WTC11 (cell line): ENCODE measurements around the gene FAM13A. TPM values are rescaled to one million over a fixed set of nuclear protein-coding genes. Genes with fewer than 3 reads are reported as not detected.
A peak's percentile ranks its signal among the peaks of the same experiment; 100 is the strongest.

ENCODE experiments used
- ATAC-seq: fragments of 200-7000 bp; cut with Tn5 transposase; 2 replicates; pipeline ENCODE4 v1.10.0; 2021; ENCODE audit warnings: mild to moderate bottlenecking, moderate library complexity
- CTCF ChIA-PET: fragments of 300-600 bp; sonication (Branson Sonifier 250); formaldehyde crosslinking; loops from one replicate; lab custom pipeline; 2021; ENCODE audit warnings: antibody characterized with exemption; lab: Charles Lee
- POLR2A ChIA-PET: fragments of 350-600 bp; sonication (Branson Sonifier 250); formaldehyde crosslinking; loops from one replicate; lab custom pipeline; 2021; ENCODE audit warnings: antibody characterized with exemption; lab: Charles Lee
- DNase-seq: peaks from one replicate; pipeline ENCODE4 v3.0.0; 2021; ENCODE audit warnings: low spot score
- H3K27ac Mint-ChIP-seq: 2 replicates; pipeline ENCODE4 v1.8.0; 2021; ENCODE audit warnings: mixed read lengths
- H3K27me3 Mint-ChIP-seq: 2 replicates; pipeline ENCODE4 v1.8.0; 2021; ENCODE audit warnings: low read depth, mild to moderate bottlenecking, moderate library complexity, mixed read lengths
- H3K36me3 Mint-ChIP-seq: 2 replicates; pipeline ENCODE4 v1.8.0; 2021; ENCODE audit warnings: mixed read lengths
- H3K4me1 Mint-ChIP-seq: 2 replicates; pipeline ENCODE4 v1.8.0; 2022; ENCODE audit warnings: mixed read lengths
- H3K4me3 Mint-ChIP-seq: 2 replicates; pipeline ENCODE4 v1.8.0; 2021; ENCODE audit warnings: mild to moderate bottlenecking, moderate library complexity, mixed read lengths
- H3K9me3 Mint-ChIP-seq: 2 replicates; pipeline ENCODE4 v1.8.0; 2021; ENCODE audit warnings: mixed read lengths
- EMX1 ChIP-seq: fragments of 250-450 bp; sonication (Bioruptor Pico); IDR thresholded peaks from 2 replicates; pipeline ENCODE4 v1.8.0; 2021; ENCODE audit warnings: mild to moderate bottlenecking
- ESRRA ChIP-seq: sonication (generic); formaldehyde crosslinking; IDR thresholded peaks from 2 replicates; pipeline ENCODE4 v1.8.1; 2022; ENCODE audit warnings: mild to moderate bottlenecking, missing genetic modification reagents, borderline replicate concordance
- ETV6 ChIP-seq: sonication (generic); formaldehyde crosslinking; IDR thresholded peaks from 2 replicates; pipeline ENCODE4 v1.8.1; 2022; ENCODE audit warnings: mild to moderate bottlenecking, missing genetic modification reagents
- GRHL2 ChIP-seq: fragments of 250-450 bp; sonication (Bioruptor Pico); IDR thresholded peaks from 2 replicates; pipeline ENCODE4 v1.8.0; 2022; ENCODE audit warnings: mild to moderate bottlenecking, moderate library complexity; ENCODE audit not compliant: insufficient replicate concordance, severe bottlenecking
- GTF2I ChIP-seq: fragments of 250-450 bp; sonication (Bioruptor Pico); conservative IDR thresholded peaks from 2 replicates; pipeline ENCODE4 v1.4.0; 2021; ENCODE audit warnings: mild to moderate bottlenecking
- IRF2 ChIP-seq: sonication (generic); formaldehyde crosslinking; IDR thresholded peaks from 2 replicates; pipeline ENCODE4 v1.8.0; 2022; ENCODE audit warnings: low read depth, missing genetic modification reagents, borderline replicate concordance
- SOX15 ChIP-seq: fragments of 250-450 bp; sonication (Bioruptor Pico); IDR thresholded peaks from 2 replicates; pipeline ENCODE4 v1.9.0; 2021; ENCODE audit warnings: mild to moderate bottlenecking
- TEAD1 ChIP-seq: sonication (generic); formaldehyde crosslinking; IDR thresholded peaks from 2 replicates; pipeline ENCODE4 v1.8.0; 2022; ENCODE audit warnings: mild to moderate bottlenecking, missing genetic modification reagents
- total RNA-seq: library from RNA; stranded (reverse); gene quantifications from 3 replicates; pipeline ENCODE4 v1.2.3, GENCODE V29; 2021
- TF ChIP-seq, protein P1 (sequence below): sonication (generic); formaldehyde crosslinking; IDR thresholded peaks from 2 replicates; pipeline ENCODE4 v1.8.1; 2023; ENCODE audit warnings: mild to moderate bottlenecking, missing genetic modification reagents
- TF ChIP-seq, protein P2 (sequence below): fragments of 200-600 bp; IDR thresholded peaks from 2 replicates; pipeline ENCODE4 v1.8.0; 2022; ENCODE audit warnings: antibody characterized with exemption
- TF ChIP-seq, protein P3 (sequence below): sonication (generic); formaldehyde crosslinking; IDR thresholded peaks from 2 replicates; pipeline ENCODE4 v1.8.0; 2022; ENCODE audit warnings: mild to moderate bottlenecking, missing genetic modification reagents
- TF ChIP-seq, protein P4 (sequence below): fragments of 250-450 bp; sonication (Bioruptor Pico); conservative IDR thresholded peaks from 2 replicates; pipeline ENCODE4 v1.9.0; 2021; ENCODE audit warnings: mild to moderate bottlenecking
- TF ChIP-seq, protein P5 (sequence below): sonication (generic); formaldehyde crosslinking; IDR thresholded peaks from 2 replicates; pipeline ENCODE4 v1.8.0; 2022; ENCODE audit warnings: mild to moderate bottlenecking, missing genetic modification reagents
- TF ChIP-seq, protein P6 (sequence below): fragments of 250-450 bp; sonication (Bioruptor Pico); IDR thresholded peaks from 2 replicates; pipeline ENCODE4 v2.1.2; 2022; ENCODE audit warnings: mild to moderate bottlenecking, moderate library complexity
- TF ChIP-seq, protein P7 (sequence below): sonication (generic); formaldehyde crosslinking; IDR thresholded peaks from 2 replicates; pipeline ENCODE4 v1.8.1; 2023; ENCODE audit warnings: mild to moderate bottlenecking, missing genetic modification reagents, borderline replicate concordance
- TF ChIP-seq, protein P8 (sequence below): fragments of 250-450 bp; sonication (Bioruptor Pico); IDR thresholded peaks from 2 replicates; pipeline ENCODE4 v1.9.0; 2021; ENCODE audit warnings: mild to moderate bottlenecking

The FAM13A gene
- total RNA-seq, 1 experiment from 2014 or later: 14.6 TPM

DNA sequence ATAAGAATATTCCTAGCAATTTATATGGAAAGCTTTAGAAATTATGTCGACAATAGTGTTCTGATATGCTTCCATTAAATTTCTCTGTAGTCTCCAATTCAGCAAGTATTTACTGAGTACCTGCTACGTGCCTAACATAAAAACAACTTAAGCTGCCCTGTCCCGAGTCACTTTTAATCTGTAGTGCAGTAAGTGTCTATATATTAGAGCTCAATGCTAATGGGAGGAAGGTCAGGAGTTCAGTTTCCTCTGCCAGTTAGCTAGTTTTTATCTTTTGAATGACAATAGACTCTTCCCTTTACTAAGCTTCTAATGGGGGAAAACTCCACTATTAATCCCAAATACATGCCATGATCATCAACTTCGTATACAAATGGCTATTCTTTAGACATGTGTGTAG lies 240.6 kb downstream of the FAM13A start (continued):
- TF ChIP-seq, protein P1, sequence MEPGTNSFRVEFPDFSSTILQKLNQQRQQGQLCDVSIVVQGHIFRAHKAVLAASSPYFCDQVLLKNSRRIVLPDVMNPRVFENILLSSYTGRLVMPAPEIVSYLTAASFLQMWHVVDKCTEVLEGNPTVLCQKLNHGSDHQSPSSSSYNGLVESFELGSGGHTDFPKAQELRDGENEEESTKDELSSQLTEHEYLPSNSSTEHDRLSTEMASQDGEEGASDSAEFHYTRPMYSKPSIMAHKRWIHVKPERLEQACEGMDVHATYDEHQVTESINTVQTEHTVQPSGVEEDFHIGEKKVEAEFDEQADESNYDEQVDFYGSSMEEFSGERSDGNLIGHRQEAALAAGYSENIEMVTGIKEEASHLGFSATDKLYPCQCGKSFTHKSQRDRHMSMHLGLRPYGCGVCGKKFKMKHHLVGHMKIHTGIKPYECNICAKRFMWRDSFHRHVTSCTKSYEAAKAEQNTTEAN: no peak
- no peak for TF ChIP-seq SOX15

DNA sequence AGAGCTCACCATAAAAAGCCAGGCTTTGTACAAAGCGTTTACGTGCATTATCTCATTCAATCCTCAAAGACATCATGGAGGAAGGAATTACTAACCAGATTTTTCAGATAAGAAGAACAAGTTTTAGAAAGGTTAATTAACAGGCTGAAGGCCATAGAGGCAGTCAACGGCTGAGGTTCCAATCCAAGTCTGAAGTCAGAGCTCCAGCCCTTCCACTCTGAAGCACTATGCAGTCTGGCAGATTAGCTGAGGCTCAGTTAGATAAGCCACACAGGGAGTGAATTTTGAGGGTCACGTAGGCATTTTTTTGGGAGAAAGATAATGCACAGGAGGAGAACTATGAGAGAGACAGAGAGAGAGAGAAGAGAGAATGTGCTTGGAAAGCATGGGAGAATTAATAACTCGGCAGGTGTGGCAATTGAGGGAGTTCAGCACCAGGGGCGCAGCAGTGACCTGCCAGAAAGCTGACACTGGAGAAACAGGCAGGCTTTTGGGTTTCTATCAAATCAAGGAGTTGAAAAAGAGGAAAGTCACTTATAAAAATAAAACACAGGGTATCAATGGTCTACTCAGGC lies 242.9 kb downstream of the FAM13A start:
- Mint-ChIP-seq H3K4me1 (peaks cover 28% of the 10 kb centered on the region), H3K36me3 (no peaks in the 10 kb centered on the region), H3K9me3 (no peaks in the 10 kb centered on the region), H3K27ac (no peak overlapping the region), H3K27me3 (no peaks in the 10 kb centered on the region), H3K4me3 (no peak overlapping the region)
- ChIA-PET CTCF (interaction anchor here (1.0 to 1.3 kb wide), 3 partner anchors 9 to 210 kb away, joined by 4 to 8 read pairs (median 5); no protein-coding TSS in a partner anchor), POLR2A (no interaction called here)
- peak; percentile 22 for DNase-seq
- TF ChIP-seq GRHL2 (no peak), ESRRA (CRISPR knock-in tag) (no peak), GTF2I (CRISPR knock-in tag) (no peak), TEAD1 (no peak)
- TF ChIP-seq, protein P2, sequence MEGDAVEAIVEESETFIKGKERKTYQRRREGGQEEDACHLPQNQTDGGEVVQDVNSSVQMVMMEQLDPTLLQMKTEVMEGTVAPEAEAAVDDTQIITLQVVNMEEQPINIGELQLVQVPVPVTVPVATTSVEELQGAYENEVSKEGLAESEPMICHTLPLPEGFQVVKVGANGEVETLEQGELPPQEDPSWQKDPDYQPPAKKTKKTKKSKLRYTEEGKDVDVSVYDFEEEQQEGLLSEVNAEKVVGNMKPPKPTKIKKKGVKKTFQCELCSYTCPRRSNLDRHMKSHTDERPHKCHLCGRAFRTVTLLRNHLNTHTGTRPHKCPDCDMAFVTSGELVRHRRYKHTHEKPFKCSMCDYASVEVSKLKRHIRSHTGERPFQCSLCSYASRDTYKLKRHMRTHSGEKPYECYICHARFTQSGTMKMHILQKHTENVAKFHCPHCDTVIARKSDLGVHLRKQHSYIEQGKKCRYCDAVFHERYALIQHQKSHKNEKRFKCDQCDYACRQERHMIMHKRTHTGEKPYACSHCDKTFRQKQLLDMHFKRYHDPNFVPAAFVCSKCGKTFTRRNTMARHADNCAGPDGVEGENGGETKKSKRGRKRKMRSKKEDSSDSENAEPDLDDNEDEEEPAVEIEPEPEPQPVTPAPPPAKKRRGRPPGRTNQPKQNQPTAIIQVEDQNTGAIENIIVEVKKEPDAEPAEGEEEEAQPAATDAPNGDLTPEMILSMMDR: peak; percentile 14; the same call in 1 of the 2 replicates
- TF ChIP-seq, all 79 proteins: peak for 1
- ATAC-seq: peak; percentile 61

DNA sequence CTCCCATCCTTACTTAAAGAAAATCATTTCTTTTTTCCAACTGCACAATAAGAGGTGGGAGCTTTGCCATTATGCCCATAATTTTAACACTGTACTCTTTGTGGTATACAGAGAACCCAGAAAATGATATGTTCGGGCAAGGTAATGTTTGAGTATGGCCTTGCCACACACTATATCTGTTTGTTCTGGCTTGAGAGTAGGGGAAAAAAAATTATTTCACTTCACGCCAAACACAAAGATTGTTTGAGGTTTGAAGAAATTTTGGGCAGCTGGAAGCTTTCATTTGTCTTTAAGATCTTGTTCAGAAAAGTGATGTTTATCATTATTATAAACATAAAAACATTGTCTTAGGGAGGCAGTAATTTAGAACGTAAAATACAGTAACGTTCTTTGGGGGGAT lies 244.0 kb downstream of the FAM13A start:
- ATAC-seq (no peak), DNase-seq (no peak)
- Mint-ChIP-seq H3K27ac (no peak overlapping the region), H3K4me3 (no peak overlapping the region), H3K36me3 (no peaks in the 10 kb centered on the region), H3K9me3 (no peaks in the 10 kb centered on the region), H3K4me1 (peaks cover 31% of the 10 kb centered on the region), H3K27me3 (no peaks in the 10 kb centered on the region)
- CTCF ChIA-PET: no interaction called here
- POLR2A ChIA-PET: no interaction called here
- TF ChIP-seq EMX1 (CRISPR knock-in tag): no peak
- TF ChIP-seq, protein P3, sequence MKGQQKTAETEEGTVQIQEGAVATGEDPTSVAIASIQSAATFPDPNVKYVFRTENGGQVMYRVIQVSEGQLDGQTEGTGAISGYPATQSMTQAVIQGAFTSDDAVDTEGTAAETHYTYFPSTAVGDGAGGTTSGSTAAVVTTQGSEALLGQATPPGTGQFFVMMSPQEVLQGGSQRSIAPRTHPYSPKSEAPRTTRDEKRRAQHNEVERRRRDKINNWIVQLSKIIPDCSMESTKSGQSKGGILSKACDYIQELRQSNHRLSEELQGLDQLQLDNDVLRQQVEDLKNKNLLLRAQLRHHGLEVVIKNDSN (CRISPR knock-in tag): no peak
- TF ChIP-seq, protein P4, sequence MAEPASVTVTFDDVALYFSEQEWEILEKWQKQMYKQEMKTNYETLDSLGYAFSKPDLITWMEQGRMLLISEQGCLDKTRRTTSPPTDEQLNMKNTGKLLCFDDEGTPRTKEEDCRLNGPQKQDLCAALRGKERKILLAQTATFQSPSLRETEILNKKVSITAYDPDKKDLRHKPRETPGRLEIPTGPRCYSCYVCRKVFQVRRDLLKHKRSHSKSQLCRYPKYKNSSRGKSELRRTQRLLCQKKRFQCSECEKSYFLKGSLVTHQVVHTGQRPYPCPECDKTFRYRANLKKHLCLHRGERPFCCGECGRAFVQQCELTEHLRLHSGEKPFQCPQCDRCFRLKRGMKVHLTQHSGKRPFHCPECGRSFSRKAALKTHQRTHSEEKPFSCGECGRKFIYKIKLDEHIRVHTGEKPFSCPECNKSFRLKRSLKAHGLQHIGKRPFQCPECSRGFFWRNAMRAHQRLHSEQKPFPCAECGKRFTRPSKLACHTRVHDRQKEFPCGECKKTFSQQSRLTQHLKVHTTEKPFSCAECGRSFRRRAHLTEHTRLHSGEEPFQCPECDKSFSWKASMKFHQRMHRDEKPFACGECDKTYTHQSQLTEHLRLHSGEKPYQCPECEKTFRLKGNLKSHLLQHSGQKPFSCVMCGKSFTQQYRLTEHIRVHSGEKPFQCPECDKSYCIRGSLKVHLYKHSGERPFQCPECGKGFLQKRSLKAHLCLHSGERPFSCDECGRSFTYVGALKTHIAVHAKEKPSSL: no peak
- TF ChIP-seq, protein P5, sequence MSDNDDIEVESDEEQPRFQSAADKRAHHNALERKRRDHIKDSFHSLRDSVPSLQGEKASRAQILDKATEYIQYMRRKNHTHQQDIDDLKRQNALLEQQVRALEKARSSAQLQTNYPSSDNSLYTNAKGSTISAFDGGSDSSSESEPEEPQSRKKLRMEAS (CRISPR knock-in tag): no peak
- TF ChIP-seq, protein P6, sequence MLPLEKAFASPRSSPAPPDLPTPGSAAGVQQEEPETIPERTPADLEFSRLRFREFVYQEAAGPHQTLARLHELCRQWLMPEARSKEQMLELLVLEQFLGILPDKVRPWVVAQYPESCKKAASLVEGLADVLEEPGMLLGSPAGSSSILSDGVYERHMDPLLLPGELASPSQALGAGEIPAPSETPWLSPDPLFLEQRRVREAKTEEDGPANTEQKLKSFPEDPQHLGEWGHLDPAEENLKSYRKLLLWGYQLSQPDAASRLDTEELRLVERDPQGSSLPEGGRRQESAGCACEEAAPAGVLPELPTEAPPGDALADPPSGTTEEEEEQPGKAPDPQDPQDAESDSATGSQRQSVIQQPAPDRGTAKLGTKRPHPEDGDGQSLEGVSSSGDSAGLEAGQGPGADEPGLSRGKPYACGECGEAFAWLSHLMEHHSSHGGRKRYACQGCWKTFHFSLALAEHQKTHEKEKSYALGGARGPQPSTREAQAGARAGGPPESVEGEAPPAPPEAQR (CRISPR knock-in tag): no peak
- TF ChIP-seq GRHL2: no peak
- TF ChIP-seq, protein P7, sequence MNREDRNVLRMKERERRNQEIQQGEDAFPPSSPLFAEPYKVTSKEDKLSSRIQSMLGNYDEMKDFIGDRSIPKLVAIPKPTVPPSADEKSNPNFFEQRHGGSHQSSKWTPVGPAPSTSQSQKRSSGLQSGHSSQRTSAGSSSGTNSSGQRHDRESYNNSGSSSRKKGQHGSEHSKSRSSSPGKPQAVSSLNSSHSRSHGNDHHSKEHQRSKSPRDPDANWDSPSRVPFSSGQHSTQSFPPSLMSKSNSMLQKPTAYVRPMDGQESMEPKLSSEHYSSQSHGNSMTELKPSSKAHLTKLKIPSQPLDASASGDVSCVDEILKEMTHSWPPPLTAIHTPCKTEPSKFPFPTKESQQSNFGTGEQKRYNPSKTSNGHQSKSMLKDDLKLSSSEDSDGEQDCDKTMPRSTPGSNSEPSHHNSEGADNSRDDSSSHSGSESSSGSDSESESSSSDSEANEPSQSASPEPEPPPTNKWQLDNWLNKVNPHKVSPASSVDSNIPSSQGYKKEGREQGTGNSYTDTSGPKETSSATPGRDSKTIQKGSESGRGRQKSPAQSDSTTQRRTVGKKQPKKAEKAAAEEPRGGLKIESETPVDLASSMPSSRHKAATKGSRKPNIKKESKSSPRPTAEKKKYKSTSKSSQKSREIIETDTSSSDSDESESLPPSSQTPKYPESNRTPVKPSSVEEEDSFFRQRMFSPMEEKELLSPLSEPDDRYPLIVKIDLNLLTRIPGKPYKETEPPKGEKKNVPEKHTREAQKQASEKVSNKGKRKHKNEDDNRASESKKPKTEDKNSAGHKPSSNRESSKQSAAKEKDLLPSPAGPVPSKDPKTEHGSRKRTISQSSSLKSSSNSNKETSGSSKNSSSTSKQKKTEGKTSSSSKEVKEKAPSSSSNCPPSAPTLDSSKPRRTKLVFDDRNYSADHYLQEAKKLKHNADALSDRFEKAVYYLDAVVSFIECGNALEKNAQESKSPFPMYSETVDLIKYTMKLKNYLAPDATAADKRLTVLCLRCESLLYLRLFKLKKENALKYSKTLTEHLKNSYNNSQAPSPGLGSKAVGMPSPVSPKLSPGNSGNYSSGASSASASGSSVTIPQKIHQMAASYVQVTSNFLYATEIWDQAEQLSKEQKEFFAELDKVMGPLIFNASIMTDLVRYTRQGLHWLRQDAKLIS (CRISPR knock-in tag): no peak
- TF ChIP-seq IRF2: no peak
- TF ChIP-seq, protein P8, sequence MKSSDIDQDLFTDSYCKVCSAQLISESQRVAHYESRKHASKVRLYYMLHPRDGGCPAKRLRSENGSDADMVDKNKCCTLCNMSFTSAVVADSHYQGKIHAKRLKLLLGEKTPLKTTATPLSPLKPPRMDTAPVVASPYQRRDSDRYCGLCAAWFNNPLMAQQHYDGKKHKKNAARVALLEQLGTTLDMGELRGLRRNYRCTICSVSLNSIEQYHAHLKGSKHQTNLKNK (CRISPR knock-in tag): no peak
- TF ChIP-seq ETV6: no peak
